Astrocyte (in vitro differentiated cells and primary cell): ENCODE data around the gene FAM107B.

Experiments used
- CTCF ChIP-seq: IDR thresholded peaks from 2 replicates; pipeline ENCODE4 v1.5.1; 2011; ENCODE audit warnings: low read depth, mild to moderate bottlenecking, inconsistent platforms, low read length, moderate library complexity; ENCODE audit not compliant: insufficient read depth
- EZH2 ChIP-seq: IDR thresholded peaks from 2 replicates; pipeline ENCODE4 v1.6.1; 2012; ENCODE audit warnings: mild to moderate bottlenecking, low read length, inconsistent platforms; ENCODE audit not compliant: insufficient read depth

- TF ChIP-seq EZH2: no peak
- TF ChIP-seq CTCF: no peak
Measured at GRCh38 chr10:14498326-14498725, 276.4 kb downstream of the FAM107B start.
